Liver (tissue), 3 donors: ENCODE measurements around the gene NSUN5.
"Not testable (repeated sequence)": the region's sequence is repeated elsewhere in the genome, so short reads cannot be mapped to it uniquely, and the experiment has no call there.

ENCODE experiments used
- CTCF ChIP-seq: fragments of 150-350 bp; IDR thresholded peaks from 2 replicates; pipeline ENCODE4 v1.5.1; 2017; ENCODE audit warnings: improper control_type of control experiment, low read depth, low read length; ENCODE audit not compliant: missing input control
- GABPA ChIP-seq, 2 donors: IDR thresholded peaks in 1 of 2; conservative IDR thresholded peaks in 1 of 2; 2 replicates each; pipeline ENCODE4 v1.6.1; 2016; ENCODE audit warnings: antibody characterized with exemption in 2 of 2, mild to moderate bottlenecking in 1 of 2, moderate library complexity in 1 of 2
- HNF4A ChIP-seq, 2 donors: conservative IDR thresholded peaks; 2 replicates each; pipeline ENCODE4 v1.6.1; 2016; ENCODE audit warnings: antibody characterized with exemption in 2 of 2, mild to moderate bottlenecking in 2 of 2
- JUND ChIP-seq, 2 donors: IDR thresholded peaks; 2 replicates each; pipeline ENCODE4 v1.6.1; 2016; ENCODE audit warnings: antibody characterized with exemption in 2 of 2
- RXRA ChIP-seq, 2 donors: IDR thresholded peaks; 2 replicates each; pipeline ENCODE4 v1.6.1; 2017 to 2018; ENCODE audit warnings: antibody characterized with exemption in 2 of 2, mild to moderate bottlenecking in 1 of 2
- TAF1 ChIP-seq: conservative IDR thresholded peaks from 2 replicates; pipeline ENCODE4 v1.6.1; 2016; ENCODE audit warnings: antibody characterized with exemption, mild to moderate bottlenecking
- YY1 ChIP-seq: IDR thresholded peaks from 2 replicates; pipeline ENCODE4 v1.6.1; 2016; ENCODE audit warnings: antibody characterized with exemption, mild to moderate bottlenecking
- TF ChIP-seq, protein P1 (sequence below): IDR thresholded peaks from 2 replicates; pipeline ENCODE4 v1.6.1; 2016; ENCODE audit warnings: antibody characterized with exemption
- donor health status: healthy.
- donor health status: healthy.

DNA sequence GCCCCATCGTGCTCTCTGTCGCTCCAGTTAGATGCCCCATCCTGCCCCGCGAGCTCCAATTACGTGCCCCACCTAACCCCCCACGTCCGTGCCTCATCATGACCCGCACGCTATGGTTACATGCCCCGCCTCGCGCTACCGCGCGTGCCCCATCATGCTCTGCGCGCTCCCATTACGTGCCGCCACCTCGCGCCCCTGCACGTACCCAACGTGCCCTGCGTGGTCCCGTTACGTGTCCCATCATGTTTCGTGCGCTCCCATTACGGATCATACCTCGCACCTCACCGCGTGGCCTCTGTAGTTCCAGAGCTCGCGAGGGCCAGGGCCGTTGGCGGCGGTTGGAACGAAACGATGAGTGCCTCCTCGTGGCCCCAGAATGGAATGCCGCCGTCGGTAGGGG is 19.3 kb upstream of the NSUN5 start, which contains the start of the genes FKBP6 and TRIM50:
- not testable (repeated sequence) for TF ChIP-seq CTCF; GABPA (IDR thresholded peaks at IDR 0.05 in 1 of 2, conservative IDR thresholded peaks at IDR 0.05 in 1 of 2); TAF1; YY1; RXRA (IDR thresholded peaks at IDR 0.05); JUND (IDR thresholded peaks at IDR 0.05); HNF4A (conservative IDR thresholded peaks at IDR 0.05)
- TF ChIP-seq, protein P1, sequence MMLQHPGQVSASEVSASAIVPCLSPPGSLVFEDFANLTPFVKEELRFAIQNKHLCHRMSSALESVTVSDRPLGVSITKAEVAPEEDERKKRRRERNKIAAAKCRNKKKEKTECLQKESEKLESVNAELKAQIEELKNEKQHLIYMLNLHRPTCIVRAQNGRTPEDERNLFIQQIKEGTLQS = not testable (repeated sequence)
